GM21723 (cell line): Measurements from ENCODE around the gene P3H2.
A peak's percentile ranks its signal among the peaks of the same experiment; 100 is the strongest.
"Not testable (repeated sequence)": the region's sequence is repeated elsewhere in the genome, so short reads cannot be mapped to it uniquely, and the experiment has no call there.

ENCODE experiments used
- ATAC-seq: cut with Tn5 transposase; IDR thresholded peaks from one replicate; pipeline ENCODE4 v1.9.1; 2021; ENCODE audit warnings: mild to moderate bottlenecking, moderate library complexity; ENCODE audit not compliant: unreplicated experiment

The P3H2 gene

DNA sequence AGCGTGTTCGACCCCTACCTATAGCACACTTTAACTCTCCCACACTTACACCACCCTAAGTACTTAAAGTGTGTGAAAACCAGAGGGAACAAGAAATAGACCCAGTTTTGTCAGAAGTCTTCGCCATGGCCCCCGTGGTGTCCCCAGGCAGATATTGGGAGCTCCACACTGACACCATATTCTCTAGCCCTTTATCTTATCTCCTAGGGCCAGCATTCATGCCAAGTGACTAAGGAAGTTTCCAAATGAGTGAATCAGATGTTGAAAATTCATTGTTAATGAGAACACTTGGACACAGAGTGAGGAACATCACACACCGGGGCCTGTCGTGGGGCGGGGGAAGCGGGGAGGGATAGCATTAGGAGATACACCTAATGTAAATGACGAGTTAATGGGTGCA is 31.8 kb downstream of the P3H2 start:
- no peak for ATAC-seq

DNA sequence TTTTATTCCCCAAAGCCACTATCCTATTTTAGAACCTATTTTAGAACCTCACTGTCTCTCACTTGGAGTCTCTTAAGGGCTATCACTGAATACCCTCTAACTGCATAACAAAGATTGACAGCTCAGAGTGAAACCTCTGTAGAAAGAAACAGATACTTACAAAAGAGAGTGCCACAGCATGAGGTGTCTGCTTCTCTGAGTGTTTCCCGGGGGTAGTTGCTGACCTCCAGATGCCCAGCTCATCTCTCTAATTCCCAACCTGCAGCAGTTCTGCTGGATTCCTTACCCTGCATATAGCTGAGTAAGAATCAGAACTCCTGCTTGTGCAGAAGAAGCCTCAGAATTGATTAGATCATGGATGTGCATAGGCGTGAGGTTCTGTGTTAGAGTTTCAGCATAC is 34.5 kb downstream of the P3H2 start:
- peak; percentile 72 for ATAC-seq

DNA sequence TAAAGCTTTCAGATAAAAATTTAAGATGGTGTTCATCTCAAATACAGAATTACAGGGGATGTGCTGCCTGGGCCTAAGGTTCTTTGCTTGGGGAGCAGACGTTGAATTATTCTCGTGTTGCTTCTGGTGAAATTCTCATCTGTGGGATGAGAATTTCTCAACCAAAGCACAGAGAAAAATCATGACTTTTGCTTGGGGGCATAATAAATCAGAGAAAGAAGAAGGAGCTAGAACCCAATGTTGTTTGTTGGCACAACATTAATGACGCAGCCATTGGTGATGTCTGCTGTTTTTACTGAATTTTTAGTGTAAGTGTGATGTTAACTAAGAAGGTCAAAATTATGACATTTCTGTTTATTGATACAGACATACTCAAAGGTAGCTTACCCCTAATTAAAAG is 35.7 kb downstream of the P3H2 start:
- no peak for ATAC-seq

DNA sequence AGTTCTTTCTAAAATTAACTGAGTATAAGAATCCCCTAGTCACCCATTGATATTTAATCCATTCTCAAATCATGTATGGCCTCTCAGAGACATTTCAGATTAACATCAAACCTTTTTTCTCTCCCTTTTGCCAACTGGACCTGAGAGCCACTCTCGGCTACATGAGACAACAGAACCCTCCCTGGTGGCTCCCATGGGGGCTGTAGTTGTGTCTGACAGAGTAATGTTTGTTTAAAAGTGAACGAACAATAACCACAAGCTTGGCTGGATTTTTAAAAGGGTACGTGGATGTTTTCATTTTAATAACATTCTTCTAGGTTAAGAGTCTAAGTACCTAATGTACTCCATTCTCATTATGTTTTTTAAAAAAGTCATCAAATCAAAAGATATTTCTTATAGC is 37.1 kb downstream of the P3H2 start:
- no peak for ATAC-seq

DNA sequence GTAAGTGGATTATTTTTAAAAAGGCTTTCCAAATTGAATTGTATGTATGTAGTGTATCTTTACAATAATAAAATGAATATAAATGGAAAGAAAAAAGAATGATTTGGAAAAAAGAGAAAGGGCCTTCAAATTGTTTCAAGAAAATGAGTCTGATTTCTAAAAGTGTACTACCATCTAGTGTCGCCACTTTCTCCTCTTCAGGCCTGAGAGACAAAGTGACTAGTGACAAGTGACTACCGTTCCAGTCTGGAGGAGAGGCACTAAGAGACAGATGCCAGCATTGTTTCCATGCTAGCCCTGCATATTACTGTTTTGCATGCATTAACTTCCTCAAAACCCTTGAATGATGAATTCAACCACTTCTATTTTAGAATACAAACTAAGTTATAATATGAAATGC is 39.3 kb downstream of the P3H2 start:
- ATAC-seq = no peak

DNA sequence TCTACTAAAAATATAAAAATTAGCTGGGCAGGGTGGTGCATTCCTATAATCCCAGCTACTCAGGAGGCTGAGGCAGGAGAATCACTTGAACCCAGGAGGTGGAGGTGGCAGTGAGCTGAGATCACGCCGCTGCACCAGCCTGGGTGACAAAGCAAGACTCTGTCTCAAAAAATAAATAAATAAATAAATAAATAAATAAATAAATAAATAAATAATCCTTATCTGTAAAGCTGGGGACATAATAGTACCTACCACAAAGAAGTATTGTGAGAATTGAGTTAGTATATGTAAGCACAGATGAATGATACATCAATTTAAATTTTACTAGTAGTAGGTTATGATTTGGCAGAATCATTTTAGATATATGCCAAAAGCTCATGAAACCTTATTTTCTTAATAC is 41.5 kb downstream of the P3H2 start:
- not testable (repeated sequence) for ATAC-seq

DNA sequence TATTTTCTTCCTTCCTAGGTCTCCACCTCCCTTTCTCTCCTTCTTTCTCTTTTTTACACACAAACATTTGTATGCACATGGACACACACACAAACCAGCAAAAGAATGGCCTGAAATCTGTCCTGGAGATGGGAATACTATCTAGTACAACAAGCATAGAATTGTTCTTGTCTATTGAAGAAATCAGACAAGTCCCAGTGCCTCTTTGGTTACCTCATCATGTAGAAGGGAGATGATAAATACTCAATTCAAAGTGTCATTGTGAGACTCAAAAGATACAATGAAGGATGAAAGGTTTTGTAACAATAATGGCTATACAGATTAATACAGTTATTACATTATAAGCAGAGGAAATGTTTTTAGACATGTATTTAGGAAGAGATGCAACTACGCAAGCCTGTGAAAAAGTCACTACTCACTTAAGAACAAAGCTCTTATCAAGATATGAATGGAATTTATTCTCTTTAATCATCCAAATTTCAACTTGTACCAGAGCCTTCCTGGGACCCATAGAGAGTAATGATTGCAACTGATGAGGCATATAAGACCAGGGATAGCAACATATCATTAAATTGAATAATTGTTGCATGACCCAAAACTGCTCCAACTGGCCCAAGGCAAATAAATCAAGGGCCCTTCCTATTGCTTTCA is 43.2 kb downstream of the P3H2 start:
- no peak for ATAC-seq

DNA sequence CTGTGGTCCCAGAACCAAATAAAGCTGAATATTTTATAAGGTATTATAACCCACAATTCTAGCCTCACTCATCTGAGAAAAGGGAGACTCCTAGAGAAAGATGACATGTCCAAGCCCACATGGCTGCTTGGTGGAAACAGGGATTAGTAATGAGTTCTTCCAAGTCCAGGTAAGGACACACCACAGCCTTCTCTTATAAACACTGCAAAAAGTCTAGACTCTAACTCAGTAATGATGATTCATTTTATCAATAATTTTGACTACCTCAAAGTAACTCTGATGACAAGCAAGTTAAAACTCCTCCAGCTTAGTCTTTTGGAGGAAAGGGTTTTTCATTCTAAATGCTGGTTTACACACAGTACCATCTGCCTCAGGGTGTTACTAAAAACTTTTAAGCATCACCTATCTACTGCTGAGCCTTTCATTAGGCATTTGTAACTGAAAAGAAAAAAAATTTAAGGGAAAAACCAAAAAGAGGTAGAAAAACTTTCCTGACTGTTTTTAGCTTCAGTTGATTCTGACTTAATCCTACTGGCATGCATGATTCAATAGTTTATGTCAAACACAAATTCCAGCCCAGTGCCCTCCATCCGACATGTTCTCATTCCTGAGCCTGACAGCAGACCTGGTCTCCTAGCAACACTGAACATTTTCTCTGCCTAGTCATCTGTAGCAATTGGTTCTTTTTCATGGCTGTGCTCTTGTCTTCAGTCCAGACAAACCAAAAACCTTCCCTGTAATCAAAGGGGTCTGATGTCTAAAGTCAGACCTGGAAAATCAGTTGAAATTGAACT is 43.9 kb downstream of the P3H2 start:
- no peak for ATAC-seq

DNA sequence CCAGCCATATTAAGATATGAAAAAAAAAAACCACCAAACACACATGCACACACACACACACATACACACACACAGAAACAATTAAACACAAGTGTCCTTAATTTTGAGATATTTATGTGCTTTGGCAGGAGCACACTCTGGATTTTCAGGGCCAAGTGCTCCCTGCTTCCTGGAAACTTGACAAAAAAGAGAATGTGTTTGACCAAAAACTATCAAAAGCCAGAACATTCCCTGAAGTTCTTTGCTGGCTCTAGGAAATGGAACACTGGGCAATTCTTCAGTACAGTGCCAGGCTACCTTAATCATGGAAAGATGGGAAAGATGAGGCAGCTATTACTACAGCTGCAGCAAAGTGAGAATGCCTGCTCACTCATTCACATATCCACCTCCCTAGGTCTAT is 44.6 kb downstream of the P3H2 start:
- ATAC-seq = no peak

DNA sequence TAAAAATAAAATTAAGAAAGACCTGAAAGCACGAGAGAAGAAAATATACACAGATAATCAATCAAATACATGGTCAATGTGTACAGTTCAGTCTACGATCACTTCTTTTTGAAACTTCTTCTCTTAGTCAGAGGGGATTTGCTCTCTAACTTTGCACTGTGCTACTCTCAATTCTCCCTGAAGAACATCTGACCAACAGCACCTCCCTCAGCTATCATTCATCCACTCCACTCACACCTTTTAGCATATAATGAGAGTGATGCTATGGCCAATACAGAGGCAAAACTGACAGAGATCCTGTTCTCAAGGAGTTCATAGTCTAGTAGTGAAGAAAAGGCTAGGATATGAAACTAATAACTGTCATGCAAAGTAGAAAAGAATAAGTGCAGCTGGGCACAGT is 45.9 kb downstream of the P3H2 start:
- no peak for ATAC-seq

DNA sequence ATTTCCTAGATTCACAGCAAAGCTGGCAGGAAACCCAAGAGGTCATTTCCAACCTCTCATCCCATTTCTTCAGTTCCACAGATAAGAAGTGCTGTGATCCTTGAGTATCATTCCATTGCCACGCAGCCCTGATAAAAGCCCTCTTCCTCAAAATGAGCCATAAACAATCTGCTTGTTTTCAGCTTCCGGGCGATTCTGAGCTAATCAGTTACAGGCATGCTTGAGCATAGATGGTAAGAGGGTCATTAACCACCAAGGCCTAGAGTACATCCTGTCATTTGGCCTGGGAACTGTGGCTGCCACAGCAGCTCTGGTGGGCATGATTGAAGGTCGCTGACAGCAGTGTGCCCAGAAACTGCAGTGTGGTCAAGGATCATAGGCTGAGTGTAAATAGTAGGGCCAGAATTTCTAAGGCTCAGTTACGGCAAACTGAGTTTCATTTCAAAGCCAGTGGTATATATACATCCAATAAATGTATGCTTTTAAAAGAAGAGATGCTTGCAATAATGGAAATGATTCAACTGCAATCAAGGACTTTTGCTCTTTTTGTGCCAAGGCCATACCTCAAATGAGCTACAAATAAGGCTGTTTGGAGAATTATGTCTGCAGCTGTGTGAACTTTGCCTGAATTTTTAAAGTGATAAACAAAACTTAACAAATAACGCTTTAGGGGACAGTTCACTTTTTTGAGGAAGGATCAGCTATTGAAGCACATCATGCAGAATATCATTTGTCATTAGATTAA is 47.3 kb downstream of the P3H2 start:
- ATAC-seq = no peak

DNA sequence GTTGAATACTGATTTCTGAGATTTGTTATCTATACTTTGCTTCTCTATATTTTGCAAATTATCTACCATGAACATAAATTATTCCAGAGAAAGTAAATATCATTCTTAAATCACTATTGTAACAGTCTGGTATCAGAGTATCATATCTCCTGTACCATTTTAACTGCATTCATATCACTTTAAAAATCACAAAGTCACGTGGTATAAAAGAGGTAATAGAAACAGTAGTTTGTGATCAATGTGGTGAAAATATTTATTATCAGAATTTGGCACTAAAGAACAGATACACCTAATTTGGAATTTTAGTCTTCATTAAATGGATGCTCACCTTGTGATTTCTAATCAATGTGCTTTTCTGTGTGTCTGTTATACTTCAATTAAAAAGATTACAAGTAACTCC is 47.8 kb downstream of the P3H2 start:
- no peak for ATAC-seq

DNA sequence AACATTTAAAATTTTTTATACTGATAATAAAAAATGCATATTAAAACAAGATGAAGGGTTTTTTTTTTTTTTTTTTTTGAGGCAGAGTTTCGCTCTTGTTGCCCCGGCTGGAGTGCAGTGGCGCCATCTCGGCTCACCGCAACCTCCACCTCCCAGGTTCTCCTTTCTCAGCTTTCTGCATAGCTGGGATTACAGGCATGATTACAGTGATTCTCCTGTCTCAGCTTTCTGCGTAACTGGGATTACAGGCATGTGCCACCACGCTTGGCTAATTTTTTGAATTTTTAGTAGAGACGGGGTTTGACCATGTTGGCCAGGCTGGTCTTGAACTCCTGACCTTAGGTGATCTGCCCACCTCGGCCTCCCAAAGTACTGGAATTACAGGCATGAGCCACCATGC is 48.8 kb downstream of the P3H2 start:
- ATAC-seq = not testable (repeated sequence)

DNA sequence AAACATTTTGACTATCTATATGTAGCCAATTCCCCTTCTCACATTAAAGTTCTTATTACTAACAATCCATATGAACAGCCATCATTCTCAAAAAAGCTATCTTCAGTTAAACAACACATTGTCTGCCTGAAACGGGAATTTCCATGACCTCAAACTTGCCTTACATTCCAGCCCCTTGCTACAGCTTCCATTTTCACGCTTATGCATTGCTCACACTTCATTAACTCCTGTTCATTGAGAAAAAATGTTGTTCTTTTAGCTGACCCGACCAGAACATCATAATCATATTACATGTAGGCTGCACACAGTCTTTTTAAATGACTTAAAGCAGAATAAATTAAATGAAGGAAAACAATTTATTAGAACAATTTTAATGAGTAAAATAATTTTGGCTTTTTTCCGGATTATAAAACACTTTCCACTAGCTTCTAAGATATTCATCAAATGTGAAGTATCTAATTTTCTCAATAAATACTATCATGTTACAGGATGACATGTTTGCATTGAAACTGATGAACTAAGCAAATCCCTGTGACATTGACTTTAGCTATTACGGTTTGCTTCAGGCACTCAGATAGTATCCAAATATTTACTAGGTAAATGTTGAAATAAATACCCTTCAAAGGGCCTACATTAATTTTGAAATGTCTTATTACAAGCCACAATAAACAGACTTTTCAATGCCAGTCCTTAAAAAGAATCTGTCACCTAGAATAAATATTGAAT is 49.9 kb downstream of the P3H2 start:
- ATAC-seq = no peak

DNA sequence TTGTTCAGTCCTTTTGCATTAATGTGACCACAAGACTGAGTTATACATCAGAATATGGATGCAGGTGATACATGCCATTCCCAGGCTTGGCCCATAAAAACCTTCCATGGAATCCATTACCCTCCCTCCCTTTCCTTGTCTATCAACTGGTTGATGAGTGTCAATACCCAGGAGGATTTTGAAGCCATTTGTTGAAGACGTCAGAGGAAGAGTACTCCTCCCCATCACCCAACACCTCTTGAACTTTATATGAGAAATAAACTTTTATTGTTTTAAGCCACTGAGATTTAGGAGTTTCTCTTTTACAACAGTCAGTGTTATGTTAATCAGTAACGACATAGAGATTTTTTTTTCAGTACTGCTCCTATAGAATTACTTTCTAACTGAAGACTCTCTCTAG is 55.5 kb downstream of the P3H2 start:
- no peak for ATAC-seq

DNA sequence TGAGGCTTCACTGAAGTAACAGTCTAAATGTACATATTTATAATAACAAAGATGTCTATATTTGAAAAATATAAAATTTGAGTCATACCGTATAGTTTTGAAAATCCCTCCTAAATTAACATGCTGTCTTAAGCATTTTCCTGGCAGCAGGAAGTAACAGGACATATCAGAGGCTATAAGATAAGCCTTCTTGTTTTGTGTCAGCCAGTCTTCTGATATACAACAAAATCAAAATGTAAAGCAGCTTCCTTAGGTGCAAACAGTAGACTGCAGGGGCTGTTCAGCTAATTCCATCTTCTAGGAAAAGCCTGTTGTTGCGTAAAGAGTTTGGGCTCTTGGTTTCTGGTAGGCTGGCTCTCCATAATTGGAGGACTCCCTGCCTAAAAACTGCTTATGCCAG is 56.0 kb downstream of the P3H2 start:
- no peak for ATAC-seq

DNA sequence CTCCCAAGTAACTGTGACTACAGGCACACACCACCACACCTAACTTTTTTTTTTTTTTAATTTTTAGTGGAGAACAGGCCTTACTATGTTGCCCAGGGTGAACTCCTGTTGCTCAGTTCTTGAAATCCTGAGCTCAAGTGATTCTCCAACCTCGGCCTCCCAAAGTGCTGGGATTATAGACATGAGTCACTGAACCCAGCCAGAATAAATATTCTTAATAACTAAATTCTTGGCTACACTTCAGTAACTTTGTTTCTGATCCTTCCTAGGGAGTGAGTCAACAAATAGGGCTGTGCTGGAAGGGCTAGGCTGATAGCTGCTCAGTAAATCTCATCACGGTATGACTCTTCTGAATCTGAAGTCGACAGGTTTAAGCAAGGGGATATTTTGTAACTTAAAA is 56.6 kb downstream of the P3H2 start:
- no peak for ATAC-seq

DNA sequence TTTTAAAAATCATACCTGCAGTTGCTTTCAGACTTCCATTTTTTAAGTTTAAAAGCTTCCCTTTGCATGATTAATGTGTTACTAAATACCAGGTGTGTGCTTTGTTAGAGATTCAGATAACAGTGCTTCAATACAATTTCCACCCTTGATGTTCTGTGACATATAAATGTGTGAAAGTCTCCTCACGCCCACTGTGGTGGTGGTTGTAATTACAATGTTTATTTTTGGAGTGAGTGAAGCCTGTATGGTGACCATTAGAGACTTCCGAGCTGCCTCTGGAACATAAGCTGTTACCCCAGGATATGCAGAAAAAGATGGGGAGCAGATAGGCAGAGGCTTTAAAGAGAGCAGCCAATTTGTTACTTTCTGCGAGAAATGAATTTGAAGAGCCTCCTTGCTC is 57.2 kb downstream of the P3H2 start:
- ATAC-seq = no peak

DNA sequence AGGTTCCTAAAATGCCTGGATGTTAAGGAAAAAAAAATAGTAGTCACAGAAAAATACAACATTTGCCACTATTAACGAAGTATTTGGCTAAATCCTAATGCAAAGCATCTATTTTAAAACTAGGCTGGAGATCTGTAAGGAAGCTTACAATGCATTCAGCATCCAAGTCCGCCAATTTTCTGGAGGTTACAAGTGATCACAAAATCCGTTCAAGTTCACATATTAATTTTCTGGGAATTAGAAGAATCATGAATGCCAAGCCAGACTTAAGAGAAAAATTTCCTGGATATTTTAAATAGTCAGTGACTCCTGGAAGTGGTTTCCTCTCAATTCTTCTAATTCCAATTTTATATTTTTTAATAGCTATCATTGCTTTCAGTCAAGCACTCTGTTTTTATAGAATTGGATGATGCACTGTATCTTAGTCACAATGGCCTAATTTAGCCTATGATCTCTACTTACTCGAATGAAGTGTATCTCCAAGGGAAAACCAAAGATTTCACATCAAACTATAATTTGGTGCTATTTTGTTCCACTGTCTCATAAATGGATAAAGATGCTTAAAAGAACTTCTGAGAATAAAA is 60.4 kb downstream of the P3H2 start:
- no peak for ATAC-seq

DNA sequence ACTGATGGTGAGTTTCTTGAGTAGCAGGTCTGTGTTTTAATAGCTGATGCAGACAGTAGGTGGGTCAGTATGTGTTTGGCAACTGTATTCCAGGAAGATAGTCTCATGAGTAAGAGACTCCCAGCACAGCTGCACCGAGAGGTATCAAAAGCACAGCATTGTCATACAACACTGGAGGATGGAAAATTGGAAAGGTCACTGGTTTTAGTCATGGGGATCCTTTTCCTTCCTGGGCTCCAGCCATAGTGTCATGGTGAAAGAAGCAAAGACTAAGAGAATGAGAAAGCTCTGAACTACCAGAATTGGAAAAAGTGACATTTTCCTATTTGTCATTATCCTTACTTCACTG is 61.5 kb downstream of the P3H2 start:
- ATAC-seq = no peak
